ENCODE results near the gene CEP89. TPM values are rescaled to one million over a fixed set of nuclear protein-coding genes. Genes with fewer than 3 reads are reported as not detected.

Gene CEP89
- total RNA-seq, 1 donor from 2014 or later, result 42.5 TPM

DNA sequence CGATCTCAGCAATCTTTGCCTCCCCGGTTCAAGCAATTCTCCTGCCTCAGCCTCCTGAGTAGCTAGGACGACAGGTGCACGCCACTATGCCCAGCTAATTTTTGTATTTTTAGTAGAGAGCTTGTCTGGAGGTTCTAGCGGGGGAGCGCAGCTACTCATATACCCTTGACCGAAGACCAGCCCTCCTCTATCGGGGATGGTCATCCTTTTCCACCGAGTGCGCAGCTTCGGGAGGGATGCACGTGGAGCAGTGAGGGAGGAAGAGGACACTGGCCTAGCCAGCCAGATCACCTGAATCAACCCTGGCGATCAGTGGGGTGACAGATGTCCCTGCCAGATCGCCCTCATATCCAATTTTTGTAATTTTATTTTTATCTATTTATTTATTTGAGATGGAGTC is 109.0 kb downstream of the CEP89 start:
- Mint-ChIP-seq H3K4me1 (ENCODE audit: low read depth, unreplicated experiment) (peaks cover 3% of the 10 kb centered on the region), H3K36me3 (ENCODE audit: unreplicated experiment) (no peaks in the 10 kb centered on the region), H3K27me3 (ENCODE audit: unreplicated experiment) (peaks cover 2% of the 10 kb centered on the region), H3K9me3 (ENCODE audit: unreplicated experiment) (peaks cover 3% of the 10 kb centered on the region), H3K4me3 (ENCODE audit: unreplicated experiment) (no peak overlapping the region), H3K27ac (ENCODE audit: unreplicated experiment) (no peak overlapping the region)
- TF ChIP-seq, protein P1, sequence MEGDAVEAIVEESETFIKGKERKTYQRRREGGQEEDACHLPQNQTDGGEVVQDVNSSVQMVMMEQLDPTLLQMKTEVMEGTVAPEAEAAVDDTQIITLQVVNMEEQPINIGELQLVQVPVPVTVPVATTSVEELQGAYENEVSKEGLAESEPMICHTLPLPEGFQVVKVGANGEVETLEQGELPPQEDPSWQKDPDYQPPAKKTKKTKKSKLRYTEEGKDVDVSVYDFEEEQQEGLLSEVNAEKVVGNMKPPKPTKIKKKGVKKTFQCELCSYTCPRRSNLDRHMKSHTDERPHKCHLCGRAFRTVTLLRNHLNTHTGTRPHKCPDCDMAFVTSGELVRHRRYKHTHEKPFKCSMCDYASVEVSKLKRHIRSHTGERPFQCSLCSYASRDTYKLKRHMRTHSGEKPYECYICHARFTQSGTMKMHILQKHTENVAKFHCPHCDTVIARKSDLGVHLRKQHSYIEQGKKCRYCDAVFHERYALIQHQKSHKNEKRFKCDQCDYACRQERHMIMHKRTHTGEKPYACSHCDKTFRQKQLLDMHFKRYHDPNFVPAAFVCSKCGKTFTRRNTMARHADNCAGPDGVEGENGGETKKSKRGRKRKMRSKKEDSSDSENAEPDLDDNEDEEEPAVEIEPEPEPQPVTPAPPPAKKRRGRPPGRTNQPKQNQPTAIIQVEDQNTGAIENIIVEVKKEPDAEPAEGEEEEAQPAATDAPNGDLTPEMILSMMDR (IDR thresholded peaks at IDR 0.05; ENCODE audit: partially characterized antibody, unreplicated experiment), result no peak
- DNase-seq, result no peak

DNA sequence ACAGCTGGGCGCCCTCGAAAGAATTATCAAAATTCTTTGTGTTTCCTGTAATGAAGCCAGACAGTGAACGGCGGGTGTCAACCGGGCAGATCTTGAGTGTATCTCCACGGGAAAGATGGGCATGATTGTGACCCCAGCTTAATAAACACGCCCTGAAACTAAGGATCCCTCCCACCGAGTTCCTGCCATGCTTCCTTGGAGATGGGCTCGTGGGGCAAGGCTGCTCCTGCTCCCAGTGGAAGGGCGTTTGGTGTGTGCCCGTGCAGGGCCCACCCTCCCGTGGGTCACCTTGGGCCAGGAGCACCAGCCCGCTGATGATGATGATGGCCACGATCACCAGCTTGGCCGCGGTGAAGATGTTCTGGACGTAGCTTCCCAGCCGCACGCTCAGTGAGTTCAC is 109.6 kb downstream of the CEP89 start:
- no peak overlapping the region for H3K4me3 Mint-ChIP-seq (ENCODE audit: unreplicated experiment)
- H3K4me1 Mint-ChIP-seq (ENCODE audit: low read depth, unreplicated experiment), result peaks cover 3% of the 10 kb centered on the region
- no peak for DNase-seq
- peaks cover 2% of the 10 kb centered on the region for H3K27me3 Mint-ChIP-seq (ENCODE audit: unreplicated experiment)
- TF ChIP-seq, protein P1 (IDR thresholded peaks at IDR 0.05; ENCODE audit: partially characterized antibody, unreplicated experiment), result no peak
- H3K27ac Mint-ChIP-seq (ENCODE audit: unreplicated experiment), result no peak overlapping the region
- H3K36me3 Mint-ChIP-seq (ENCODE audit: unreplicated experiment), result no peaks in the 10 kb centered on the region
- peaks cover 3% of the 10 kb centered on the region for H3K9me3 Mint-ChIP-seq (ENCODE audit: unreplicated experiment)

DNA sequence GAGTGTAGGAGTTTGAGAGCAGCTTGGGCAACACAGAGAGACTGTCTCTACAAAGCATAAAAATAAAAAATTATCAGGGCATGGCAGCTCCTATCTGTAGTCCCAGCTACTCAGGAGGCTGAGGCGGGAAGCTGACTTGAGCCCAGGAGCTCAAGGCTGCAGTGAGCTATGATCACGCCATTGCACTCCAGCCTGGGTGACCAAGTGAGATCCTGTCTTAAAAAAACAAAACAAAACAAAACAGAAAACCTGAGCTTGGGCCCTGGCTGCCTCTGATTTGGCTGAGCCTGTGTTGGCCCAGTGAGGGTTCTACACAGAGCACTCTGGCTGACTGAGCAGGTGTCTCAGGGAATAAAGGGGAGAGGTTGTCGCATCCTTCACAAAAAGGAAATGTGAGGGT is 110.2 kb downstream of the CEP89 start:
- no peak overlapping the region for H3K4me3 Mint-ChIP-seq (ENCODE audit: unreplicated experiment)
- TF ChIP-seq, protein P1 (IDR thresholded peaks at IDR 0.05; ENCODE audit: partially characterized antibody, unreplicated experiment), result no peak
- no peaks in the 10 kb centered on the region for H3K36me3 Mint-ChIP-seq (ENCODE audit: unreplicated experiment)
- H3K27me3 Mint-ChIP-seq (ENCODE audit: unreplicated experiment), result peaks cover 2% of the 10 kb centered on the region
- no peak for DNase-seq
- no peak overlapping the region for H3K27ac Mint-ChIP-seq (ENCODE audit: unreplicated experiment)
- peaks cover 3% of the 10 kb centered on the region for H3K9me3 Mint-ChIP-seq (ENCODE audit: unreplicated experiment)
- H3K4me1 Mint-ChIP-seq (ENCODE audit: low read depth, unreplicated experiment), result no peaks in the 10 kb centered on the region

DNA sequence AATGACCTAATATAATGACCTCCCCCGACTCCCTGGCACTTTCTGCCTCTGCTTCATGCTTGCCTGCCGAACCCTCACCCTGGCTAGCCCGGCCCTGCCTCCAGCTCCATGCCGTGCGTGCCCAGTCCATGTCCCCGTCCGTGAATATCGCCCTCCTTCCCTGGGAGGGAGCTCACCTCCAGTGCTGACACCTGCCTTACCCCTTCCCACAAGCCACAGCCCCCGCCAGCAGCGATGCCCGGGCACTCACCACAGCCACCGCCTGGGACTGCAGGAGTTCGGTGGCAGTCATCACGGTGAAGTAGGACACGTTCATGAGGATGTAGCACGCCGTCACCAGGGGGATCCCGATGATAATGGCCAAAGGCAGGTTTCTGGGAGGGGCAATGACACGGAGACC is 112.2 kb downstream of the CEP89 start:
- Mint-ChIP-seq H3K27me3 (ENCODE audit: unreplicated experiment) (peaks cover 2% of the 10 kb centered on the region), H3K4me1 (ENCODE audit: low read depth, unreplicated experiment) (no peaks in the 10 kb centered on the region), H3K4me3 (ENCODE audit: unreplicated experiment) (no peak overlapping the region), H3K27ac (ENCODE audit: unreplicated experiment) (no peak overlapping the region), H3K9me3 (ENCODE audit: unreplicated experiment) (peaks cover 1% of the 10 kb centered on the region), H3K36me3 (ENCODE audit: unreplicated experiment) (no peaks in the 10 kb centered on the region)
- TF ChIP-seq, protein P1 (IDR thresholded peaks at IDR 0.05; ENCODE audit: partially characterized antibody, unreplicated experiment), result no peak
- no peak for DNase-seq

DNA sequence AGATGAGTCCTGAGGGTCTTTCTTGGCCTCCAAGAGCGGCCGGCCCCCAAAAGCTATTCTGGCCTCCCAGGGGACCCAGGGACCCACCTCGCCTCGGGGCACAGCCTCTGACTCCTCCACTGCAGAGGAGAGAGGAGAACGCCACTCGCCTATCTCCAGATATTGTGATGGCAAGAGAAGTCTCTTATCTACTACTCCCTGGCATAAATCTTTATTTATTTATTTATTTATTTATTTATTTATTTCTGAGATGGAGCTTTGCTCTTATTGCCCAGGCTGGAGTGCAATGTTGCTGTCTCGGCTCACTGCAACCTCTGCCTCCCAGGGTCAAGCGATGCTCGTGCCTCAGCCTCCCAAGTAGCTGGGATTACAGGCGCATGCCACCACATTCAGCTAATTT is 113.2 kb downstream of the CEP89 start:
- Mint-ChIP-seq H3K36me3 (ENCODE audit: unreplicated experiment) (no peaks in the 10 kb centered on the region), H3K9me3 (ENCODE audit: unreplicated experiment) (peaks cover 1% of the 10 kb centered on the region), H3K4me3 (ENCODE audit: unreplicated experiment) (no peak overlapping the region), H3K4me1 (ENCODE audit: low read depth, unreplicated experiment) (no peaks in the 10 kb centered on the region), H3K27me3 (ENCODE audit: unreplicated experiment) (peaks cover 2% of the 10 kb centered on the region), H3K27ac (ENCODE audit: unreplicated experiment) (no peak overlapping the region)
- no peak for DNase-seq
- TF ChIP-seq, protein P1 (IDR thresholded peaks at IDR 0.05; ENCODE audit: partially characterized antibody, unreplicated experiment), result no peak

Data from glutamatergic neuron (in vitro differentiated cells).